Measurements from ENCODE around the gene RNF141. TPM values are rescaled to one million over a fixed set of nuclear protein-coding genes. Genes with fewer than 3 reads are reported as not detected.

The RNF141 gene
- total RNA-seq, 2 experiments from 2014 or later, result 8.2 to 20.1 TPM

- Histone ChIP-seq H3K4me3 (ENCODE audit: low read depth, low read length, poor library complexity, severe bottlenecking) (no peak overlapping the region), H3K27ac (ENCODE audit: low read depth, low read length, poor library complexity, severe bottlenecking) (no peak overlapping the region), H4K20me1 (ENCODE audit: insufficient read depth, low read length) (no peaks in the 10 kb centered on the region), H3K9me2 (ENCODE audit: insufficient read depth, low read length) (no peaks in the 10 kb centered on the region), H3K4me1 (ENCODE audit: insufficient read depth, low read length, poor library complexity, severe bottlenecking) (no peaks in the 10 kb centered on the region), H3K79me2 (ENCODE audit: insufficient read depth, low read depth, low read length) (no peaks in the 10 kb centered on the region), H2AFZ (ENCODE audit: low read length) (no peak overlapping the region), H3K36me3 (ENCODE audit: insufficient read depth, low read length) (peaks cover 66% of the 10 kb centered on the region), H3K4me2 (ENCODE audit: low read length) (no peak overlapping the region), H3K9me3 (ENCODE audit: low read length) (no peaks in the 10 kb centered on the region)
- intact Hi-C loops (cut with micrococcal nuclease; ENCODE audit: unreplicated experiment), result no loop called here
- CTCF ChIA-PET (ENCODE audit: unreplicated experiment), result interaction anchor here (0.6 kb wide), 1 partner anchor 18 kb away, joined by 3 read pairs; no protein-coding TSS in a partner anchor
- POLR2A ChIA-PET, result interaction anchor here (1.1 kb wide), 1 partner anchor 37 kb away, joined by 3 read pairs; no protein-coding TSS in a partner anchor
- DNase-seq (ENCODE audit: low spot score), result no peak
- TF ChIP-seq, protein P1, sequence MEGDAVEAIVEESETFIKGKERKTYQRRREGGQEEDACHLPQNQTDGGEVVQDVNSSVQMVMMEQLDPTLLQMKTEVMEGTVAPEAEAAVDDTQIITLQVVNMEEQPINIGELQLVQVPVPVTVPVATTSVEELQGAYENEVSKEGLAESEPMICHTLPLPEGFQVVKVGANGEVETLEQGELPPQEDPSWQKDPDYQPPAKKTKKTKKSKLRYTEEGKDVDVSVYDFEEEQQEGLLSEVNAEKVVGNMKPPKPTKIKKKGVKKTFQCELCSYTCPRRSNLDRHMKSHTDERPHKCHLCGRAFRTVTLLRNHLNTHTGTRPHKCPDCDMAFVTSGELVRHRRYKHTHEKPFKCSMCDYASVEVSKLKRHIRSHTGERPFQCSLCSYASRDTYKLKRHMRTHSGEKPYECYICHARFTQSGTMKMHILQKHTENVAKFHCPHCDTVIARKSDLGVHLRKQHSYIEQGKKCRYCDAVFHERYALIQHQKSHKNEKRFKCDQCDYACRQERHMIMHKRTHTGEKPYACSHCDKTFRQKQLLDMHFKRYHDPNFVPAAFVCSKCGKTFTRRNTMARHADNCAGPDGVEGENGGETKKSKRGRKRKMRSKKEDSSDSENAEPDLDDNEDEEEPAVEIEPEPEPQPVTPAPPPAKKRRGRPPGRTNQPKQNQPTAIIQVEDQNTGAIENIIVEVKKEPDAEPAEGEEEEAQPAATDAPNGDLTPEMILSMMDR (conservative IDR thresholded peaks at IDR 0.05; ENCODE audit: low read length), result no peak
- no peak for TF ChIP-seq EZH2phosphoT487 (IDR thresholded peaks at IDR 0.05; ENCODE audit: borderline replicate concordance, low read depth, low read length)
- no TSS peak for BruUV-seq (replicated peaks)
These were observed 42.3 kb downstream of the RNF141 start for GRCh38 chr11:10498426-10499250.

GRCh38 chr11:10498022-10498400 lies 43.0 kb downstream of the RNF141 start:
- H3K4me1 ChIP-seq (ENCODE audit: insufficient read depth, low read length, poor library complexity, severe bottlenecking), result no peaks in the 10 kb centered on the region
- no peaks in the 10 kb centered on the region for H3K9me3 ChIP-seq (ENCODE audit: low read length)
- H3K9me2 ChIP-seq (ENCODE audit: insufficient read depth, low read length), result no peaks in the 10 kb centered on the region
- H3K36me3 ChIP-seq (ENCODE audit: insufficient read depth, low read length), result peaks cover 73% of the 10 kb centered on the region
- no peaks in the 10 kb centered on the region for H3K79me2 ChIP-seq (ENCODE audit: insufficient read depth, low read depth, low read length)
- DNase-seq (ENCODE audit: low spot score), result no peak
- H4K20me1 ChIP-seq (ENCODE audit: insufficient read depth, low read length), result no peaks in the 10 kb centered on the region
- intact Hi-C loops (cut with micrococcal nuclease; ENCODE audit: unreplicated experiment), result no loop called here
- CTCF ChIA-PET (ENCODE audit: unreplicated experiment), result interaction anchor here (0.6 kb wide), 1 partner anchor 17 kb away, joined by 3 read pairs; no protein-coding TSS in a partner anchor
- H3K4me2 ChIP-seq (ENCODE audit: low read length), result no peak overlapping the region
- TF ChIP-seq, protein P1 (conservative IDR thresholded peaks at IDR 0.05; ENCODE audit: low read length), result no peak
- no peak for TF ChIP-seq EZH2phosphoT487 (IDR thresholded peaks at IDR 0.05; ENCODE audit: borderline replicate concordance, low read depth, low read length)
- POLR2A ChIA-PET, result interaction anchor here (1.1 kb wide), 1 partner anchor 37 kb away, joined by 3 read pairs; no protein-coding TSS in a partner anchor
- H3K4me3 ChIP-seq (ENCODE audit: low read depth, low read length, poor library complexity, severe bottlenecking), result no peak overlapping the region
- no peak overlapping the region for H3K27ac ChIP-seq (ENCODE audit: low read depth, low read length, poor library complexity, severe bottlenecking)
- no TSS peak for BruUV-seq (replicated peaks)
- H2AFZ ChIP-seq (ENCODE audit: low read length), result no peak overlapping the region
